ENCODE results near the gene EPHA3. TPM values are rescaled to one million over a fixed set of nuclear protein-coding genes. Genes with fewer than 3 reads are reported as not detected.
"Not testable (repeated sequence)": the region's sequence is repeated elsewhere in the genome, so short reads cannot be mapped to it uniquely, and the experiment has no call there.

Gene EPHA3
- total RNA-seq, 1 experiment from 2014 or later, result 1.2 TPM

DNA sequence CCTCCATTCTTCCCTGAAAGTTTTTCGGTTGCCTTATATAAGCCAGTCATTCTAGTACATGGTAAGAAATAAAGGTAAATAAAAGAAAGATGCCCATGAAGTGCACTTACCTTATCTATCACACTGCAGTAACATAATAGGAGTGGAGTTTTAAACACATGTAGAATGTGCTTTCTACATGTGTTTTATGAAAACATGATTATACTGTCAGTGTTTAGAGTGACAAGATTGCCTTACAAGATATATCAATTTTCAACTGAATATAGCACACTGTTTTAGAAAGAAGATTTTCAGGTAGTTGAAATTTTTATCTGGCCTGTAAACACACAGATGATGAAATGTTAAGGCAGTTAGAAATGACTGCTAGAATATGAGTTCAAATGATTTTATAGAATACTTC is 219.6 kb downstream of the EPHA3 start:
- in situ Hi-C loops (cut with HindIII; ENCODE audit: low sequenced_read_pairs), result no loop called here

DNA sequence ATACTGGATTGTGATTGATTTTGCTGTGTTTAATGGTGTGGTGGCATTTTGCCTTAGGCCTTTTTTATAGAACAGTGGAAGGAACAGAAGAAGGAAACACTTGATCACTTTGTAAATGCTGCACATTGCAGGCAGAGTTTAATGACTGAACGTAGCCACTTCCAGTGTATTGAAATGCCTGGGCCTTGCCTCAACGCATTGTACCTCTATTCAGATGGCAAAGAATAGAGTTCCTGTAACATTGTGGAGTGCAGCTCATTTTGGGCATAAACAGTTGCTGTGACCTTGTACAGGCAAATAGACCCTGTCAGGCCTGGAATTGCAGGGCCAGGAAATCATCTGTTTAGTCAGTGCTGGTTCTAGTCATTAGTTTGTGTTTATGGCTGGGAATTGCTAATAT is 225.0 kb downstream of the EPHA3 start:
- in situ Hi-C loops (cut with HindIII; ENCODE audit: low sequenced_read_pairs), result no loop called here
- DNase-seq (ENCODE audit: low spot score), result no peak

More for the DNA sequence above, 219.6 kb downstream of the EPHA3 start:
- DNase-seq (ENCODE audit: low spot score), result no peak

GRCh38 chr3:89332793-89333192 is 225.4 kb downstream of the EPHA3 start:
- in situ Hi-C loops (cut with HindIII; ENCODE audit: low sequenced_read_pairs), result no loop called here
- no peak for DNase-seq (ENCODE audit: low spot score)

GRCh38 chr3:89335693-89336092 is 228.3 kb downstream of the EPHA3 start:
- no peak for DNase-seq (ENCODE audit: low spot score)
- in situ Hi-C loops (cut with HindIII; ENCODE audit: low sequenced_read_pairs), result no loop called here

DNA sequence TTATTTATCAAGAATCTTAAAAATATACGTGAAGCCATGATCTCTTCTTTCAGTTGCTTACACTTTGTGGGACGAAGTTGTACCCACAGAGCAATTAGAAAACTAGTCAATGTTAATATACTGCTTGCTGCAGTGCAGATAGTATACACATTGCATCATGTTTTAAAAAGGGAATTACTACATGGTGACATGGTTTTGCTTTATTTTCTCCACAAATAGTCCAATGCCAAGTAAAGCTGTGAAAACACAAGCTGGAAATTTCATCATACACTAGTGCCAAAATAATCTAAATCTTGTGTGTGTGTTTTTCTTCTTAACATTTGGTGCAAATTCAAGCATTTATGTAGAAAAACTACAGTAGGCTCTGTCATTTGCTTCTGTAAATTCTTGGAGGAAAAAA is 233.0 kb downstream of the EPHA3 start:
- no peak for DNase-seq (ENCODE audit: low spot score)
- in situ Hi-C loops (cut with HindIII; ENCODE audit: low sequenced_read_pairs), result no loop called here

- DNase-seq (ENCODE audit: low spot score), result no peak
- in situ Hi-C loops (cut with HindIII; ENCODE audit: low sequenced_read_pairs), result no loop called here
Observed at GRCh38 chr3:89344076-89344475, 236.7 kb downstream of the EPHA3 start.

GRCh38 chr3:89350935-89351334 is 243.5 kb downstream of the EPHA3 start:
- DNase-seq (ENCODE audit: low spot score); in situ Hi-C loops (cut with HindIII; ENCODE audit: low sequenced_read_pairs): not testable (repeated sequence)

GRCh38 chr3:89353465-89353864 is 246.0 kb downstream of the EPHA3 start:
- no peak for DNase-seq (ENCODE audit: low spot score)
- in situ Hi-C loops (cut with HindIII; ENCODE audit: low sequenced_read_pairs), result no loop called here

DNA sequence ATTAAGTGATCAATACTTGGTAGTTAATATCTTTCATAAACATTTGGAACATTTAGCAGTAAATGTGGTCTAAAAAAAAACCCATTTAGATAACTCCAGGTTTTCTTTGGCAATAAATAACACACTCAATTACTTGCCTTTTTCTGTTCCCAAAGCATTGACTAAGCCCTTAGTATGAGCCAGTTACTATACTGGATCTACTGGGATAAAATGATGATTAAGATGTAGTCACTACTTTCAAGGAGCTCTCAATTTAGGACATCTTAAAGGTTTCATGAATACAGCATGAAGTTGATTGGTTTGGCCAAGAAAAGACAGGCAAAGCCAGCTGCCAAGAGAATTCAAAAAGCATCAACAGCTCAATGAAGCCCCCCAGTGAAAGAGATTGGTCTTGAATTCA is 250.9 kb downstream of the EPHA3 start:
- DNase-seq (ENCODE audit: low spot score), result no peak
- in situ Hi-C loops (cut with HindIII; ENCODE audit: low sequenced_read_pairs), result no loop called here

DNA sequence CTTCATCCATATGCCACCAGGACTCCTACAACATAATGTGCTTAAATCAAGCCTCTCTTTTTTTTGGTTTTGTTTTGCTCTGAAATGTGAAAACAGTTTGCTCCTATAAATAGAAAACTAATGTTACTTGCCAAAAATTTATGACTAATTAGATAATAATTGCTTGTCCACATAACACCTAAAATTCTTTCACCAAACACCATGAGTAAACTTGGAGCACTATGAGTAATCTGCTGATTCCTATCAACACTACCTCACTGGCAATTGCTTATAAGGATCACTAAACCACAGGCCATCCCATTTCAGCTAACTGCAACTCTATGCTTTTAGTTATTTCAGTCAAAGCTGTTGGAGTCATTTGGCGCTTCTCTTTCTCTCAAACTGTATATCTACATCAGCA is 252.7 kb downstream of the EPHA3 start:
- DNase-seq (ENCODE audit: low spot score), result no peak
- in situ Hi-C loops (cut with HindIII; ENCODE audit: low sequenced_read_pairs), result no loop called here

DNA sequence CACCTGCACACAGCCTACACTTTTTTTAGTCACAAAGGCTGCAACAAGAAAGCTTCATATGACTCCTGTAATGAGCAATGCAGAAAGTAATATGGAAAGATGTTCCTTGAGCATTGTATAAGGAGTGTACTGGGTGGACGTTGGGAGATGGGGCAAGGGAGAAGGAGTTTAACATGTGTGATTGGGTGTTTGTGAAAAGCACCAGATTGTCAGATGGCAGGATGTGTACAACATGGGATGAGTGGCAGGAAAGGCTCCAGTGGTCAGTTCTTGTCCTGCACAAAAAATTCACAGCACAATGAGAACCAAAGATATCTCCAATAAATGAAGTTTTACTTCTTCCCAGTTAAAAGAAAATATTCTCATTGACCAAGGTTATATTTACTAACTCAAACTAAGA is 255.1 kb downstream of the EPHA3 start:
- in situ Hi-C loops (cut with HindIII; ENCODE audit: low sequenced_read_pairs), result no loop called here
- DNase-seq (ENCODE audit: low spot score), result no peak

DNA sequence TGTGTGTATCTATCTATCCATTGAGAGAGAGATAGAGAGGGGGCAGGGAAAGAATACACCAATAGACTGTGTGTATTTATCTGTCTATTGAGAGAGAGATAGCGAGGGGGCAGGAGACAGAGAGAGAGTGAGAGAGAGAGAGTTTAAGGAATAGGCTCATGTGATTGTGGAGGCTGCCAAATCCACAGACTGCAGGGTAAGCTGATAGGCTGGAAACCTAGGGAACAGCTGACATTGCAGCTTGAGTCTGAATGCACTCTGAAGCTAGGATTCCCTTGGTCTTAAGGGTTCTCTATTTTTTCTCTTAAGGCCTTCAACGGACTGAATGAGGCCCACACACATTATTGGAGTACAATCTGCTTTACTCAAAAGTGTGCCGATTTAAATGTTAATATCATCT is 255.8 kb downstream of the EPHA3 start:
- no peak for DNase-seq (ENCODE audit: low spot score)
- in situ Hi-C loops (cut with HindIII; ENCODE audit: low sequenced_read_pairs), result no loop called here

- no peak for DNase-seq (ENCODE audit: low spot score)
- in situ Hi-C loops (cut with HindIII; ENCODE audit: low sequenced_read_pairs), result no loop called here
Observed at GRCh38 chr3:89364314-89364713, 256.9 kb downstream of the EPHA3 start.

DNA sequence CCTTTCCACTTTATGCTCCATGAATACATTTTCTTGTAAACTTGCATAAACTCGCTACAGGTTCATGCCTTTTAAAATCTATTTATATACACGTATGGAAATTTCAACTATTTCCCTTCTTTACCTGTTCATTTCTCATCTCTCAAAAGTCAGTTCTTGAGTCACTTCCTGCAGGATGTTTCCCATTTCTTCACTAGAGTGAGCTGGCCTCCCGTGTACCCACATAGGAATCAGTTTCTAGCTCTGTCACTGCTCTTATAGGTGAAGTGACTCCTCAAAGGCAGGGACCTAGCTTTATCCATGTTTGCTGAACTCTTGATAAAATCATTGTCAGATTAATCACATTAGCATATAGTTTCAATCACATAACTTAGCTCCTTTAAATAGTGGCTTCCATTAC is 259.7 kb downstream of the EPHA3 start:
- in situ Hi-C loops (cut with HindIII; ENCODE audit: low sequenced_read_pairs), result no loop called here
- no peak for DNase-seq (ENCODE audit: low spot score)

DNA sequence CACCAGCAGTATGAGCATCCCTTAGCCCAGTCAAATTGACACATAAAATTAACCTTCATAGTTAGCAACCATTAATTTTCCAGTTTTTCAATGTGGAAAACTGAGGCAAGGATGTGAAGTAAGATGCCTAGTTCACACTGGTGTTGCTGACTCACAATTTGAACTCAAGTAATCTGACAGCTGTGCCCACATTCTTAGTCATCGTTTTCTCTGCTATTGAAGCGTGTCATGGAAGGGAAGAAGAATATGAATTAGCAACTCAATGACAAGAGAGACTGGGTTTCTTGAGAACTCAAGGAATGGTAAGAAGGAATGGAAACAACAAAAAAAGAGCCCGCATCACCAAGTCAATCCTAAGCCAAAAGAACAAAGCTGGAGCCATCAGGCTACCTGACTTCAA is 261.4 kb downstream of the EPHA3 start:
- no peak for DNase-seq (ENCODE audit: low spot score)
- in situ Hi-C loops (cut with HindIII; ENCODE audit: low sequenced_read_pairs), result no loop called here

DNA sequence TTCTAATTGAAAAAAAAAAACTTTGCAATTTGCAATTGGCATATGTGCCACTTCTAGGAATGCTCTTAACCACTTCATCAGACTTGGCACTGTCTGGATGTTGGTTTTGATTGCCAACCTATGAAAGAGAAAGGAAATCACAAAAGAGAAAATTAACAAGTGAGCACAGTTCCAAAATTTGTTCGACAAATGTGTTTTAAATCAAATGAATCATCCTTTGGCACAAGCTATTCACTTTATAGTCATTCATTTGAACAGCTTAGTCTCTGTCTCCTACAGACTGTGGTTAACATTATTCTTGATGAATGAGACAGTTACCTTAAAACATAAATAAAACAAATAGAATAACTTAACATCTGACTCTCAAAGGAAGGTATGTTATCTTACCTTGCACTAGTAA is 265.0 kb downstream of the EPHA3 start:
- DNase-seq (ENCODE audit: low spot score), result no peak
- in situ Hi-C loops (cut with HindIII; ENCODE audit: low sequenced_read_pairs), result no loop called here

GRCh38 chr3:89373434-89373833 is 266.0 kb downstream of the EPHA3 start:
- in situ Hi-C loops (cut with HindIII; ENCODE audit: low sequenced_read_pairs), result no loop called here
- DNase-seq (ENCODE audit: low spot score), result no peak

- in situ Hi-C loops (cut with HindIII; ENCODE audit: low sequenced_read_pairs), result no loop called here
- no peak for DNase-seq (ENCODE audit: low spot score)
Observed at GRCh38 chr3:89375451-89375850, 268.0 kb downstream of the EPHA3 start.

GRCh38 chr3:89380016-89380415 is 272.6 kb downstream of the EPHA3 start:
- in situ Hi-C loops (cut with HindIII; ENCODE audit: low sequenced_read_pairs), result no loop called here
- no peak for DNase-seq (ENCODE audit: low spot score)

DNA sequence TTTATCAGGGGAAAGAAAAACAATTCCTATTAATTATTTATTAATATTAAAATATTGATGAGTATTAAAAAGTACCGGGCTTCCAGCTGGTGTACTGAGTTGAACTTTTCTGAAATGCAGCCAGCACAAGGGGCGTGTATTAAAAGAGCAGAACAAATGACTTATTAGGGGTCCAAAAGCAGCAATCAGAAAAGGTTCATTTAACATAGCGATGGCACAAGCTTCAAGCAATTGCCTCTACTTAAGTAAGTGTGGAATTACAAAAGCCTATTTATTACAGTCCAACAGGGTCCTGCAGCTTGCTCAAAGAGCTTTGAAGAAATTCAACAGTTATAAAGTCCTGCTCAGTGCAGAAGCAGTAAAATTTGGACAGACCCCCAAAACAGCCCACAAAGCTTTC is 285.6 kb downstream of the EPHA3 start:
- no peak for DNase-seq (ENCODE audit: low spot score)
- in situ Hi-C loops (cut with HindIII; ENCODE audit: low sequenced_read_pairs), result no loop called here

- DNase-seq (ENCODE audit: low spot score), result no peak
- in situ Hi-C loops (cut with HindIII; ENCODE audit: low sequenced_read_pairs), result no loop called here
Observed at GRCh38 chr3:89395456-89395855, 288.0 kb downstream of the EPHA3 start.

DNA sequence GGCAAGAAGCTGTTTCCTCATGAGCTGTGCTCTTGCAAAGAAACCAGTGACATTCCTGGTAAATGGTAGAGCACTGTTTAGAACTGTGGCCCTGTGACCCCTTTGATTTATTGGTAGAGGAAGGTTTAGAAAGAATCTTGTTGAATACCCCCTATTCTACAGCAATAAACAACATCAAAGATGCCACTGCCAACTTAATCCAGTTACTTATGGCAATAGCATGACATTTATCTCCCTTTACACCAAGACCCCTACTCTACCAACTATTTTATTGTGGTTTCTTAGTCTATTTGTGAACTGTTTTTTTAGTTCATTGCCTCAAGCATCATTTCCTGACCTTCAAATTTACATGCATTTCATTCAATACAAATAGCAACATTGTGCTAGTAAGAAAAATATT is 288.6 kb downstream of the EPHA3 start:
- in situ Hi-C loops (cut with HindIII; ENCODE audit: low sequenced_read_pairs), result no loop called here
- DNase-seq (ENCODE audit: low spot score), result no peak

All from G401 (cell line).